ENCODE results near the gene ECHS1.

Gene ECHS1

GRCh38 chr10:133356549-133357284, 16.4 kb downstream of the ECHS1 start:
- no peak for FAIRE-seq

- no peak for FAIRE-seq
Measured at GRCh38 chr10:133355991-133356390, 17.2 kb downstream of the ECHS1 start.

GRCh38 chr10:133355266-133355665, 17.9 kb downstream of the ECHS1 start:
- no peak for FAIRE-seq

GRCh38 chr10:133354672-133355240, 18.4 kb downstream of the ECHS1 start:
- FAIRE-seq, result no peak

- no peak for FAIRE-seq
Measured at GRCh38 chr10:133353988-133354605, 19.1 kb downstream of the ECHS1 start.

- no peak for FAIRE-seq
Measured at GRCh38 chr10:133353202-133353959, 19.8 kb downstream of the ECHS1 start.

- FAIRE-seq, result no peak
Measured at GRCh38 chr10:133351408-133352318, 21.5 kb downstream of the ECHS1 start.

GRCh38 chr10:133350950-133351329, 22.2 kb downstream of the ECHS1 start:
- no peak for FAIRE-seq

GRCh38 chr10:133350283-133350949, 22.7 kb downstream of the ECHS1 start:
- FAIRE-seq, result no peak

GRCh38 chr10:133349577-133350011, 23.6 kb downstream of the ECHS1 start:
- FAIRE-seq, result no peak

- no peak for FAIRE-seq
Measured at GRCh38 chr10:133349160-133349568, 24.0 kb downstream of the ECHS1 start.

GRCh38 chr10:133347710-133348517, 25.2 kb downstream of the ECHS1 start:
- no peak for FAIRE-seq

GRCh38 chr10:133346413-133346812, 26.7 kb downstream of the ECHS1 start:
- FAIRE-seq, result no peak

- FAIRE-seq, result no peak
Measured at GRCh38 chr10:133344236-133344635, 28.9 kb downstream of the ECHS1 start.

GRCh38 chr10:133343558-133343957, 29.6 kb downstream of the ECHS1 start:
- no peak for FAIRE-seq

GRCh38 chr10:133342942-133343341, 30.2 kb downstream of the ECHS1 start:
- no peak for FAIRE-seq

GRCh38 chr10:133341983-133342382, 31.2 kb downstream of the ECHS1 start:
- no peak for FAIRE-seq

- FAIRE-seq, result no peak
Measured at GRCh38 chr10:133339708-133340380, 33.3 kb downstream of the ECHS1 start.

GRCh38 chr10:133338080-133339071, 34.8 kb downstream of the ECHS1 start:
- no peak for FAIRE-seq

Measured in TTC549 (cell line).